Measurements from ENCODE around the gene CCDC152. TPM values are rescaled to one million over a fixed set of nuclear protein-coding genes. Genes with fewer than 3 reads are reported as not detected.

Gene CCDC152
- total RNA-seq, 1 experiment from 2014 or later: 0.13 TPM

GRCh38 chr5:42720251-42720650, 36.4 kb upstream of the CCDC152 start:
- Histone ChIP-seq H3K9ac (ENCODE audit: extremely low read depth, insufficient read length, low read length) (no peak overlapping the region), H3K23me2 (ENCODE audit: insufficient read length, low read depth, low read length, poor library complexity, severe bottlenecking) (no peaks in the 10 kb centered on the region), H2BK12ac (ENCODE audit: insufficient read length, low read depth, low read length) (no peak overlapping the region), H4K20me1 (ENCODE audit: control insufficient read depth, insufficient read depth, insufficient read length) (no peaks in the 10 kb centered on the region), H4K5ac (ENCODE audit: insufficient read length, low read depth, low read length) (no peak overlapping the region), H3K23ac (ENCODE audit: insufficient read length, low read depth, low read length) (no peak overlapping the region), H3K4me1 (ENCODE audit: insufficient read depth, low read length) (no peaks in the 10 kb centered on the region), H4K8ac (replicated peaks; ENCODE audit: insufficient read length, low read depth, low read length) (no peak overlapping the region), H3K56ac (ENCODE audit: insufficient read length, low read depth, low read length) (no peak overlapping the region), H4K91ac (ENCODE audit: insufficient read length, low read depth, low read length) (no peak overlapping the region), H3K14ac (ENCODE audit: insufficient read depth, low read length) (no peak overlapping the region), H3T11ph (ENCODE audit: low read length) (no peak overlapping the region), H3K9me3 (ENCODE audit: control insufficient read depth, low read depth, low read length) (no peaks in the 10 kb centered on the region), H3K27ac (ENCODE audit: insufficient read length, low read depth, low read length) (no peak overlapping the region), H3K79me1 (ENCODE audit: insufficient read depth, low read depth, low read length, poor library complexity, severe bottlenecking) (no peaks in the 10 kb centered on the region), H2AK5ac (ENCODE audit: insufficient read length, low read length) (no peak overlapping the region), H3K18ac (ENCODE audit: insufficient read length, low read depth, low read length) (no peak overlapping the region), H3K4ac (ENCODE audit: low read depth, low read length) (no peak overlapping the region), H2BK120ac (ENCODE audit: low read depth, low read length, poor library complexity, severe bottlenecking) (no peak overlapping the region), H2BK20ac (ENCODE audit: low read depth, low read length, poor library complexity, severe bottlenecking) (no peak overlapping the region), H3K27me3 (ENCODE audit: insufficient read depth, low read length) (no peaks in the 10 kb centered on the region), H3K79me2 (ENCODE audit: insufficient read depth, low read length) (no peaks in the 10 kb centered on the region), H2AFZ (ENCODE audit: low read length) (no peak overlapping the region), H2BK15ac (ENCODE audit: low read depth, low read length) (no peak overlapping the region), H2BK5ac (ENCODE audit: insufficient read length, low read length) (no peak overlapping the region), H3K4me2 (ENCODE audit: insufficient read depth, insufficient read length, low read length) (no peak overlapping the region)
- Mint-ChIP-seq H3K36me3 (ENCODE audit: insufficient read depth in 1 of 3, low read depth in 3 of 3) (no peaks in the 10 kb centered on the region), H3K4me1 (no peaks in the 10 kb centered on the region), H3K27ac (no peak overlapping the region), H3K4me3 (no peak overlapping the region), H3K27me3 (ENCODE audit: low read depth) (no peaks in the 10 kb centered on the region), H3K9me3 (no peaks in the 10 kb centered on the region)
- no peak for TF ChIP-seq CTCF (conservative IDR thresholded peaks at IDR 0.05)
- no peak for DNase-seq
- no CpG with 5 or more reads among the region's 6 CpGs for WGBS (ENCODE audit: extremely low coverage, insufficient read length, low lambda C conversion rate)
